HG02610 (cell line): ENCODE measurements around the gene DYNC2H1.
"Not testable (repeated sequence)": the region's sequence is repeated elsewhere in the genome, so short reads cannot be mapped to it uniquely, and the experiment has no call there.

Source experiments
- ATAC-seq: cut with Tn5 transposase; IDR thresholded peaks from one replicate; pipeline ENCODE4 v1.9.1; 2021; ENCODE audit warnings: mild to moderate bottlenecking, moderate library complexity; ENCODE audit not compliant: unreplicated experiment

DYNC2H1 gene

GRCh38 chr11:103367650-103368049, 258.4 kb downstream of the DYNC2H1 start:
- ATAC-seq: no peak

DNA sequence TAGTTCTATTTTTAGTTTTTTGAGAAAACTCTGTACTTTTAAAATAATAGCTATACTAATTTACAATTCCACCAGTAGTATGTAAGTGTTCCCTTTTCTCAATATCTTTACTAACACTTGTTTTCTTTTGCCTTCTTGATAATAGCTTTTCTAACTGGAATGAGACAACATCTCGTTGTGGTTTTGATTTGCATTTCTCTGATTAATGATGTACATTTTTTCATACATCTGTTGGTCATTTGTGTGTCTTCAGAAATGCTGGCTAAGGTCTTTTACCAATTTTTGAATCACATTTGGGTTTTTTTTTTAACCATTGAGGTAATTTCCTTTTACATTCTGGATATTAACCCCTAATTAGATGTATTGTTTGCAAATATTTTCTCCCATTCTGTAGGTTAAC, 258.9 kb downstream of the DYNC2H1 start:
- ATAC-seq: no peak

GRCh38 chr11:103370076-103370475, 260.9 kb downstream of the DYNC2H1 start:
- no peak for ATAC-seq

GRCh38 chr11:103372906-103373305, 263.7 kb downstream of the DYNC2H1 start:
- no peak for ATAC-seq

- not testable (repeated sequence) for ATAC-seq
Measured at GRCh38 chr11:103374227-103374626, 265.0 kb downstream of the DYNC2H1 start.

GRCh38 chr11:103378931-103379330, 269.7 kb downstream of the DYNC2H1 start:
- no peak for ATAC-seq

- ATAC-seq: no peak
Measured at GRCh38 chr11:103380031-103380430, 270.8 kb downstream of the DYNC2H1 start.

DNA sequence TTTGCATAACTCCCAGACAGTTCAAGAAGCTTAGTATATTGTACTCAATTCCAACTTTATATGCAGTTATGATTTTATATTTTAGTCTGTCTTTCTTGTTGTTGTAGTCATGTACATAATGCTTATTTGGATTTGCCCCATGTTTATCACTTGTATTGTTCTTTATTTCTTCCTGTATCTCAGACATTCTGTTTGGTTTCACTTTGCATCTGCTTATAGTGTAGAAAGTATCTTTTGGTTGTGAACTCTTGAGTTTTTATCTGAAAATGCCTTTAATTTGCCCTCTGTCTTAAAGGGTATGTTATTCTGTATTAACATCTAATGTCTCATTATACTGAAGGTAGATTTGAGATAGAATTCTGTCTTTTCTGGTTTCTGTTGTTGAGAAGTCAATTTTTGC, 275.4 kb downstream of the DYNC2H1 start:
- no peak for ATAC-seq

GRCh38 chr11:103395612-103396011, 286.4 kb downstream of the DYNC2H1 start:
- ATAC-seq: no peak

GRCh38 chr11:103396237-103396636, 287.0 kb downstream of the DYNC2H1 start:
- no peak for ATAC-seq

- no peak for ATAC-seq
Measured at GRCh38 chr11:103397369-103397768, 288.1 kb downstream of the DYNC2H1 start.

DNA sequence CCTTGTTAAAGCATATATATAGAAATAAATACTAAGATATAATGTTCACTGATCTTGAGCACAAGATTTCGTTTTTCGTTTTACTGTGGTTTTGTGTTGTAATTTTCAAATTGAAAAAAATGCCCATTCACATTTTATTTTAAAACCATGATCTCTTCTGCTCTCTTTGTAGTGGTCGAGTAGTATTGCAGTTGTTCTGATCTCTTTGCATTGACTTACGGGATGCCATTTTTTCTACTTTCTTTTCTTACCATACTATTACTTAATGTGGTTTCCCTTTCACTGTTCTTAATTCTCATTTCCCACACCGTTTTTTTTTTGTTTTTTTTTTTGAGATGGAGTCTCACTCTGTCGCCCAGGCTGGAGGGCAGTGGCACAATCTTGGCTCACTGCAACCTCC, 289.6 kb downstream of the DYNC2H1 start:
- ATAC-seq: no peak

GRCh38 chr11:103406357-103406756, 297.1 kb downstream of the DYNC2H1 start:
- no peak for ATAC-seq

DNA sequence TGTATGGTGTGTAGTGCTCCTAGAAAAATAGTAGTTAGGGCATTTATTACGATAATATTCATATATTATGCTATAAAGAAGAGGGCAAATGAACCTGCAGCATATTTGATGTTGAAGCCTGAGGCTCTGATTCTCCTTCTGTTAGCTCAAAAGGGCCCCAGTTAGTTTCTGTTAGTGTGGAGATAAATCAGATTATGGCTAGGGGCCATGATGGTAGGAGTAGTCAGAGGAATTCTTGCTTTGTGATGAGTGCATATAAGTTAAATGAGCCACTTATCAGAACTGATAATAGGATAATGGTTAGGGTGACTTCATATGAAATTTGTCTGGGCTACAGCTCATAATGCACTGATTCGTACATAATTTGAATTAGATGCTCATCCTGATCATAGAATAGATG, 298.4 kb downstream of the DYNC2H1 start:
- no peak for ATAC-seq

DNA sequence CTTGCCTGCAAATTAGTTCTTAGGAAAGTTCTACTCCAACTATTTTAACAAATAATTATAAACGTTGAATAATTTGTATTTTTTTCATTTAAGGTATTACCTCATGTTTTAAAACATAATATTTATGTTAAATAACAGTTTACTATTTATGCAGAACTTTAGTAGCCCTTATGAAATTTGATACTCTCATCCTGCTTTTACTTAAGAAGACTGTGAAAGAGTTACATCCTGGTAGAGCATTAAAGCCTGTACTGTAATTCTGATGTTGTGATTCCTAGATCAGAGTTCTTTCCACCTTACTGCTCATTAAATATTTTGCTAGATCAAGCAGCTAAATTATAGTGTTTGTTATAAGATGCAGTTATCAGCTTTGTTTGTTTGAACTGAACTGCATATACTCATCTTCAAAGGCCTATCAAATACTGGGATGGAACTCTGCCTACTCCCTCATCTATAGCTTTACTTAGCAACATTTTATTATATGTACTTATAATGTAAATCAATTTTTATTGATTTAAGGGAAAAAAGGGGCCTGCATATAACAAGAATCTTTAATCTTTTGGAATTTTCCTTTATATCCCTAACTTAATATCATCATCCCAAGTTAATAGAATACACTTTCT, 304.2 kb downstream of the DYNC2H1 start:
- no peak for ATAC-seq

GRCh38 chr11:103418014-103418413, 308.8 kb downstream of the DYNC2H1 start:
- no peak for ATAC-seq

GRCh38 chr11:103420593-103420992, 311.4 kb downstream of the DYNC2H1 start:
- ATAC-seq: no peak

GRCh38 chr11:103433386-103434072, 324.3 kb downstream of the DYNC2H1 start:
- no peak for ATAC-seq

- ATAC-seq: no peak
Measured at GRCh38 chr11:103434073-103434411, 324.8 kb downstream of the DYNC2H1 start.

GRCh38 chr11:103436131-103436770, 327.0 kb downstream of the DYNC2H1 start:
- no peak for ATAC-seq

GRCh38 chr11:103441021-103441420, 331.8 kb downstream of the DYNC2H1 start:
- ATAC-seq: no peak

DNA sequence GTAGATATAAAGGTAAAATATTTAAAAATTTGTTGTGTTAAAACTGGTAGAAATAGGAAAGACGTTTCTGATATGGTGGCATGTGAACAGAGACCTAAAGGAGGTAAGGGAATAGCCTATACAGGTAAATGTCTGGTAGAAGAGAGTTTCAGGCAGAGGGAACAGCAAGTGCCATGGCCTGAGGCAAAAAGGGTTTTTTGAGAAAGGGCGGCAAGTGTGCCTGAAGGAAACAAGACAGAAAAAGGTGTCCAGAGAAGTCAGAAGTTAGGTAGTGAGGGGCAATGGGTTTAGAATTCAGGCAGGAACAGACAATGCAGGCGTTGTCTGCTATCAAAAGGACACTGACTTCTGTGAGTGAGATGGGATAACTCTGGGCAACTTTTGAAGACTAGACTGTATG, 339.7 kb downstream of the DYNC2H1 start:
- no peak for ATAC-seq
